ENCODE results near the gene RPE.

The RPE gene

DNA sequence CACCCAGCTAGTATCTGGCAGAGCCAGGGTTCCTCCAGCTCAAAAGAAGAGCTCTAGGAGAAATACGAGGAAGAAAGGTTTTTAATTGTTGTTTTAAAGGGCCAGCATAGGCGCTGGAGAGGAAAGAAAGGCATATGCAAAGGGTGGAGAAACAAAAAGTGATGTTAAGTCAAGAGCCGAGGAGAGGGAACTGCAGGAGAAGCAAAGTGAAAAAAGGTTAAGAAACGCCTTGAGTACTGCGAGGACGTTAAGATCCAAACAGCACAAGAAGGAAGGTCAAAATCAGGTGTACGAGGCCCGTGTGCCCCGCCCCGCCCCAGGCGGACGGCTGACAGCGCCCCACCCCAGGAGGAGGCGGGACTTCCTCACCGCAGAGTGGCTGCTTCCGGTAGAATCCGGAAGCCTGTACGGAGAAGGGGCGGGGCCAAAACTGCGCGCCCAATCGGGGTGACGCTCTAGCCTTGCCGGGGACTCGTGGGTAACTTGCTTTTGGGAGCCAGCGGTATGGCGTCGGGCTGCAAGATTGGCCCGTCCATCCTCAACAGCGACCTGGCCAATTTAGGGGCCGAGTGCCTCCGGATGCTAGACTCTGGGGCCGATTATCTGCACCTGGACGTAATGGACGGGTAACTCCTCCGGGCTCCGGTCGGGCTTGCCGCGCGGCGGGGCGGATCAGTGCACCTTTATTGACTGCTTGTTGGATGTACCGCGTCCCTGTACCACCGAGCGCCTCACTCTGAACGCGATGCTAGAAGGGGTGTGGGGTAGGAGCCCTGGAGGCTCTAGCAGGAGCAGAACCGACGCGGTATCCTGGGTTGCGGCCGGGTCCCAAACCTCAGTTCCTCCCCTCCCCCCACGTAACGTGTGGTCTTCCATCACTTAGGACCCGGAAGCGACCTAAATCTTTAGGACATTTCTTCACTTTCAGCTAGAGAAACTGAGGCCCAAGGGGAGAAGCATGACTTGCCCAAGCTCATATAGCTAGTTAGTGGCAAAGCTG lies at the start of gene RPE (continued):
- TF ChIP-seq, protein P1, sequence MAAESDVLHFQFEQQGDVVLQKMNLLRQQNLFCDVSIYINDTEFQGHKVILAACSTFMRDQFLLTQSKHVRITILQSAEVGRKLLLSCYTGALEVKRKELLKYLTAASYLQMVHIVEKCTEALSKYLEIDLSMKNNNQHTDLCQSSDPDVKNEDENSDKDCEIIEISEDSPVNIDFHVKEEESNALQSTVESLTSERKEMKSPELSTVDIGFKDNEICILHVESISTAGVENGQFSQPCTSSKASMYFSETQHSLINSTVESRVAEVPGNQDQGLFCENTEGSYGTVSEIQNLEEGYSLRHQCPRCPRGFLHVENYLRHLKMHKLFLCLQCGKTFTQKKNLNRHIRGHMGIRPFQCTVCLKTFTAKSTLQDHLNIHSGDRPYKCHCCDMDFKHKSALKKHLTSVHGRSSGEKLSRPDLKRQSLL (tag by site-specific recombination; IDR thresholded peaks at IDR 0.05): no peak
- TF ChIP-seq ZNF571 (tag by site-specific recombination; IDR thresholded peaks at IDR 0.05) (no peak), ZNF266 (tag by site-specific recombination; IDR thresholded peaks at IDR 0.05; ENCODE audit: low read depth) (no peak), ZNF623 (tag by site-specific recombination; IDR thresholded peaks at IDR 0.05) (no peak), GLIS2 (tag by site-specific recombination; IDR thresholded peaks at IDR 0.05) (no peak), ZNF473 (tag by site-specific recombination; IDR thresholded peaks at IDR 0.05) (no peak), ZNF548 (tag by site-specific recombination; IDR thresholded peaks at IDR 0.05) (no peak), GLIS1 (tag by site-specific recombination; IDR thresholded peaks at IDR 0.05) (no peak), SETDB1 (IDR thresholded peaks at IDR 0.05; ENCODE audit: insufficient read length, low read length) (no peak), ZNF112 (tag by site-specific recombination; IDR thresholded peaks at IDR 0.05) (no peak), OVOL3 (tag by site-specific recombination; IDR thresholded peaks at IDR 0.05) (no peak), ZIC2 (tag by site-specific recombination; IDR thresholded peaks at IDR 0.05) (no peak), ZNF660 (tag by site-specific recombination; IDR thresholded peaks at IDR 0.05) (no peak), ZNF768 (tag by site-specific recombination; IDR thresholded peaks at IDR 0.05) (no peak), HOXC10 (CRISPR knock-in tag; IDR thresholded peaks at IDR 0.05) (0 out of 2 replicates have a peak, but pooled peaks have one; percentile 8), ZNF248 (tag by site-specific recombination; IDR thresholded peaks at IDR 0.05) (no peak), ZSCAN18 (tag by site-specific recombination; IDR thresholded peaks at IDR 0.05) (no peak), ZFHX2 (tag by site-specific recombination; conservative IDR thresholded peaks at IDR 0.05) (no peak), ZNF791 (tag by site-specific recombination; IDR thresholded peaks at IDR 0.05) (no peak), ZNF513 (tag by site-specific recombination; IDR thresholded peaks at IDR 0.05) (no peak), SP3 (tag by site-specific recombination; IDR thresholded peaks at IDR 0.05) (peak; percentile 86), ZNF23 (tag by site-specific recombination; IDR thresholded peaks at IDR 0.05; ENCODE audit: borderline replicate concordance) (no peak), GFI1B (tag by site-specific recombination; IDR thresholded peaks at IDR 0.05) (no peak), ZNF692 (tag by site-specific recombination; IDR thresholded peaks at IDR 0.05) (no peak), ZXDB (tag by site-specific recombination; IDR thresholded peaks at IDR 0.05) (peak; percentile 20; the same call in 1 of the 2 replicates), BCL11B (tag by site-specific recombination; IDR thresholded peaks at IDR 0.05; ENCODE audit: low read depth) (no peak), ZNF596 (tag by site-specific recombination; IDR thresholded peaks at IDR 0.05) (no peak), ZNF292 (tag by site-specific recombination; IDR thresholded peaks at IDR 0.05; ENCODE audit: borderline replicate concordance, low read depth) (no peak)
- TF ChIP-seq, protein P2, sequence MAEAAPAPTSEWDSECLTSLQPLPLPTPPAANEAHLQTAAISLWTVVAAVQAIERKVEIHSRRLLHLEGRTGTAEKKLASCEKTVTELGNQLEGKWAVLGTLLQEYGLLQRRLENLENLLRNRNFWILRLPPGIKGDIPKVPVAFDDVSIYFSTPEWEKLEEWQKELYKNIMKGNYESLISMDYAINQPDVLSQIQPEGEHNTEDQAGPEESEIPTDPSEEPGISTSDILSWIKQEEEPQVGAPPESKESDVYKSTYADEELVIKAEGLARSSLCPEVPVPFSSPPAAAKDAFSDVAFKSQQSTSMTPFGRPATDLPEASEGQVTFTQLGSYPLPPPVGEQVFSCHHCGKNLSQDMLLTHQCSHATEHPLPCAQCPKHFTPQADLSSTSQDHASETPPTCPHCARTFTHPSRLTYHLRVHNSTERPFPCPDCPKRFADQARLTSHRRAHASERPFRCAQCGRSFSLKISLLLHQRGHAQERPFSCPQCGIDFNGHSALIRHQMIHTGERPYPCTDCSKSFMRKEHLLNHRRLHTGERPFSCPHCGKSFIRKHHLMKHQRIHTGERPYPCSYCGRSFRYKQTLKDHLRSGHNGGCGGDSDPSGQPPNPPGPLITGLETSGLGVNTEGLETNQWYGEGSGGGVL (tag by site-specific recombination; IDR thresholded peaks at IDR 0.05): no peak
- TF ChIP-seq, protein P3, sequence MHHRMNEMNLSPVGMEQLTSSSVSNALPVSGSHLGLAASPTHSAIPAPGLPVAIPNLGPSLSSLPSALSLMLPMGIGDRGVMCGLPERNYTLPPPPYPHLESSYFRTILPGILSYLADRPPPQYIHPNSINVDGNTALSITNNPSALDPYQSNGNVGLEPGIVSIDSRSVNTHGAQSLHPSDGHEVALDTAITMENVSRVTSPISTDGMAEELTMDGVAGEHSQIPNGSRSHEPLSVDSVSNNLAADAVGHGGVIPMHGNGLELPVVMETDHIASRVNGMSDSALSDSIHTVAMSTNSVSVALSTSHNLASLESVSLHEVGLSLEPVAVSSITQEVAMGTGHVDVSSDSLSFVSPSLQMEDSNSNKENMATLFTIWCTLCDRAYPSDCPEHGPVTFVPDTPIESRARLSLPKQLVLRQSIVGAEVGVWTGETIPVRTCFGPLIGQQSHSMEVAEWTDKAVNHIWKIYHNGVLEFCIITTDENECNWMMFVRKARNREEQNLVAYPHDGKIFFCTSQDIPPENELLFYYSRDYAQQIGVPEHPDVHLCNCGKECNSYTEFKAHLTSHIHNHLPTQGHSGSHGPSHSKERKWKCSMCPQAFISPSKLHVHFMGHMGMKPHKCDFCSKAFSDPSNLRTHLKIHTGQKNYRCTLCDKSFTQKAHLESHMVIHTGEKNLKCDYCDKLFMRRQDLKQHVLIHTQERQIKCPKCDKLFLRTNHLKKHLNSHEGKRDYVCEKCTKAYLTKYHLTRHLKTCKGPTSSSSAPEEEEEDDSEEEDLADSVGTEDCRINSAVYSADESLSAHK (tag by site-specific recombination; IDR thresholded peaks at IDR 0.05): no peak
